Vagina (tissue), 2 donors: ENCODE measurements around the gene PSMB1.

Experiments used
- CTCF ChIP-seq, 3 experiments: fragments of 450-650 bp in 2 of 3; fragments of 200-600 bp in 1 of 3; sonication (generic) in 1 of 3; IDR thresholded peaks; one replicate each; pipeline ENCODE4 v1.5.1; 2017 to 2019; ENCODE audit warnings: antibody characterized with exemption in 3 of 3, mild to moderate bottlenecking in 2 of 3, moderate library complexity in 2 of 3
- POLR2AphosphoS5 ChIP-seq, 2 donors: sonication (generic); formaldehyde crosslinking; IDR thresholded peaks; one replicate each; pipeline ENCODE4 v1.9.0; 2017; ENCODE audit warnings: antibody characterized with exemption in 2 of 2, mild to moderate bottlenecking in 2 of 2, low read depth in 1 of 2; ENCODE audit not compliant: insufficient read depth in 1 of 2

GRCh38 chr6:170545405-170545804 lies 7.7 kb downstream of the PSMB1 start:
- TF ChIP-seq CTCF (IDR thresholded peaks at IDR 0.05) = no peak
- TF ChIP-seq POLR2AphosphoS5 (IDR thresholded peaks at IDR 0.05; ENCODE audit: insufficient read depth in 1 of 2, low read depth in 1 of 2) = no peak
